Upper lobe of left lung (tissue), 4 donors: ENCODE measurements around the gene CNTLN.

Experiments used
- CTCF ChIP-seq, 6 experiments: fragments of 450-650 bp in 4 of 6; fragments of 200-600 bp in 2 of 6; sonication (generic) in 2 of 6; IDR thresholded peaks; one replicate each; pipeline ENCODE4 v1.5.1; 2016 to 2019; ENCODE audit warnings: antibody characterized with exemption in 6 of 6
- POLR2A ChIP-seq, 4 donors: fragments of 450-650 bp; IDR thresholded peaks; one replicate each; pipeline ENCODE4 v1.5.1; 2016 to 2017; ENCODE audit warnings: antibody characterized with exemption in 4 of 4, mild to moderate bottlenecking in 2 of 4
- POLR2AphosphoS5 ChIP-seq, 2 donors: sonication (generic); formaldehyde crosslinking; IDR thresholded peaks; one replicate each; pipeline ENCODE4 v1.5.1; 2017; ENCODE audit warnings: antibody characterized with exemption in 2 of 2

GRCh38 chr9:17217272-17217671 lies 82.4 kb downstream of the CNTLN start:
- TF ChIP-seq POLR2A (IDR thresholded peaks at IDR 0.05) (no peak), CTCF (IDR thresholded peaks at IDR 0.05) (no peak), POLR2AphosphoS5 (IDR thresholded peaks at IDR 0.05) (no peak)
